GM19467 (cell line): ENCODE measurements around the gene UHMK1.

Source experiments
- ATAC-seq: cut with Tn5 transposase; IDR thresholded peaks from one replicate; pipeline ENCODE4 v1.9.1; 2021; ENCODE audit warnings: mild to moderate bottlenecking, moderate library complexity; ENCODE audit not compliant: unreplicated experiment

The UHMK1 gene

GRCh38 chr1:162502928-162503327 lies 5.3 kb downstream of the UHMK1 start:
- no peak for ATAC-seq

GRCh38 chr1:162527314-162527713 lies 29.7 kb downstream of the UHMK1 start:
- ATAC-seq, result no peak

- peak; percentile 87 for ATAC-seq
Observed at GRCh38 chr1:162530307-162530987, 32.8 kb downstream of the UHMK1 start.

GRCh38 chr1:162530988-162531319 lies 33.3 kb downstream of the UHMK1 start:
- ATAC-seq, result no peak

GRCh38 chr1:162535501-162535900 lies 37.9 kb downstream of the UHMK1 start:
- ATAC-seq, result no peak

GRCh38 chr1:162536511-162536910 lies 38.9 kb downstream of the UHMK1 start:
- no peak for ATAC-seq

GRCh38 chr1:162537216-162537615 lies 39.6 kb downstream of the UHMK1 start:
- ATAC-seq, result no peak

DNA sequence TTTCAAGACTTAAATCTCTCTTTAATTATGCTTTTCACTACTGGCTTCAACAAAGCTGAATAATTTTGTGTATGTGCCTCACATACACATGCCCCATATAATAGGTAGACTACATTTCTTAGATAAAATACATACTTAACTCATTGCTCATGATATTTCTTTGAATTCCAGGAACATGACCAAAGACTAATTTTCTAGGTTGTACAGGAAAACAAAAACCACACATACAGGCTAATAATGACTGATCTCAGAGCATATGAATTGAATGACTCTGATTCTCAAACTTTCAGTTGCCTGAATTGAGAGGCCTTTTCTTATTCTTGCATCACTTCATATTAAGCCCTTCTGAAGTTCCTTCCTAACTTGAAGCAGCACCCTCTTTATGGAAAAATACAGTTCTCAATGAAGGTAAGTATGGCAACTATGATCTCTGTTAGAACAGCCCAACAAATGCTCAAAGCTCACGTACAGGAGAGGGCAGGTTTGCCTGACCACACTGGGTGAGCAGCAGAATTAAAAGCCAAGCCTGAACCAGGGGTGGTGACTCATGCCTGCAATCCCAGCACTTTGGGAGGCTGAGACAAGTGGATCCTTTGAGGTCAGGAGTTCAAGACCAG lies 41.3 kb downstream of the UHMK1 start:
- no peak for ATAC-seq

- no peak for ATAC-seq
Observed at GRCh38 chr1:162541619-162542141, 44.1 kb downstream of the UHMK1 start.

- ATAC-seq, result no peak
Observed at GRCh38 chr1:162543228-162543627, 45.6 kb downstream of the UHMK1 start.

GRCh38 chr1:162548170-162548569 lies 50.6 kb downstream of the UHMK1 start:
- no peak for ATAC-seq

GRCh38 chr1:162549001-162549400 lies 51.4 kb downstream of the UHMK1 start:
- no peak for ATAC-seq

GRCh38 chr1:162550925-162551324 lies 53.3 kb downstream of the UHMK1 start:
- ATAC-seq, result no peak

- no peak for ATAC-seq
Observed at GRCh38 chr1:162551969-162552683, 54.5 kb downstream of the UHMK1 start.

- ATAC-seq, result no peak
Observed at GRCh38 chr1:162552684-162553252, 55.1 kb downstream of the UHMK1 start.

- no peak for ATAC-seq
Observed at GRCh38 chr1:162554258-162554657, 56.6 kb downstream of the UHMK1 start.

GRCh38 chr1:162557536-162557935 lies 59.9 kb downstream of the UHMK1 start:
- ATAC-seq, result no peak

DNA sequence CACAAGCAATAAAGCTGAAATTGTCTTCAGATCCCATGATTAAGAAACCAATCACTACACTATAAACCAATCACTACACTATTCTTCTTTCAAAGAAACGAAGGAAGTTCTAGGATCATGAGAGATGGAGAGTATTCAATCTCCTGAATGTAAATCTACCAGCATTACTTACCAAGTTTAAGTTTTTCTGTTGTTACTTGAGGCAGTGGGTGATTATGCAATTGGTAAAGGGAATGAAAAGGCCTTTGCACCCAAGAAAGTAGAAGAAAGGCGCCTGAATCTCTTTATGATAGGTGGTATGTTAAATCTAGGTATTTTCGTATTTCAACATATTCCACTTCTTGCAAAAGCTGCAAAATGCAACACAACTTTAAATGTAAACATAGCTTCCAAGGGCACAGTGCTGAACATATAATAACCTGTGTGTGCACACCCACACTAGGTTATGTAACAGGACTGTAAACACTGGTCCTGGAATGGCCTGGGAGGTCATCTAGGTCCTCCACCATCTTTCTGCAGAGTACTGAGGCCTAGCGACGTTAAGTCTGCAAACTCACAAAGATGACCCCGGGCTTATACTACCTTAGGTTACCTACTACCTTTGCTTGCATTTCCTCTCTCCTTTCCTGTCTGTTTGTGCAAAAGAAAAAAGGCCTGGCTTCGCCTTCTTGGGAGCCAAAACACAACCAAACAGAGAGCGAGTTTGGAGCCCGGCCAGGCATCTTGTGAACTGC lies 62.9 kb downstream of the UHMK1 start:
- no peak for ATAC-seq

- peak; percentile 90 for ATAC-seq
Observed at GRCh38 chr1:162561037-162561615, 63.5 kb downstream of the UHMK1 start.

- ATAC-seq, result peak; percentile 32
Observed at GRCh38 chr1:162561616-162562469, 64.2 kb downstream of the UHMK1 start, which contains the start of gene UAP1. TSS of gene UAP1 (plus strand) at chr1:162561722. CDS start at chr1:162566069, 4,347 bp downstream.
